GM19240 (cell line): ENCODE data around the gene POC1A.

ENCODE experiments used
- DNase-seq: peaks from one replicate; pipeline ENCODE4 v3.0.0; 2011; ENCODE audit warnings: low spot score; ENCODE audit not compliant: insufficient read length

The POC1A gene

GRCh38 chr3:52030714-52031310, 123.4 kb downstream of the POC1A start:
- DNase-seq = no peak

- no peak for DNase-seq
Observed at GRCh38 chr3:52029535-52029934, 124.7 kb downstream of the POC1A start.

GRCh38 chr3:52029053-52029452, 125.2 kb downstream of the POC1A start:
- no peak for DNase-seq

- no peak for DNase-seq
Observed at GRCh38 chr3:52028572-52028971, 125.7 kb downstream of the POC1A start.

GRCh38 chr3:52026041-52026440, 128.2 kb downstream of the POC1A start:
- no peak for DNase-seq

GRCh38 chr3:52025453-52025852, 128.8 kb downstream of the POC1A start:
- no peak for DNase-seq
